SIG-M5 treated with dmso at 0.1 percent for 504 hours (cell line): ENCODE data around the gene FRY.

Source experiments
- DNase-seq: peaks from one replicate; lab custom pipeline; 2025; ENCODE audit not compliant: unreplicated experiment; lab: John Stamatoyannopoulos, UW

Gene FRY

DNA sequence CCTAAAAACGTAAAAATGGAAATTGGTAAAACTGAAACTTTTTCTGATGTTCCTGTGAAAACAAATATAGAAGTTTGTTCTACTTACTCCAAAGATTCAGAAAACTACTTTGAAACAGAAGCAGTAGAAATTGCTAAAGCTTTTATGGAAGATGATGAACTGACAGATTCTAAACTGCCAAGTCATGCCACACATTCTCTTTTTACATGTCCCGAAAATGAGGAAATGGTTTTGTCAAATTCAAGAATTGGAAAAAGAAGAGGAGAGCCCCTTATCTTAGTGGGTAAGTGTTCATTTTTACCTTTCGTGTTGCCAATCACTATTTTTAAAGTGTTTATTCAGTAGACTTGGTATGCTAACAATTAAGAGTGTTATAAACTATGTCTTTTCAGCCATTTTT lies 309.3 kb downstream of the FRY start:
- peak; percentile 76 for DNase-seq

GRCh38 chr13:32347651-32348050 lies 316.1 kb downstream of the FRY start:
- DNase-seq, result no peak
